Iris pigment epithelial cell (primary cell): ENCODE data around the gene FADS1.

Experiments used
- DNase-seq: peaks from one replicate; pipeline ENCODE4 v3.0.0-alpha.2; 2011; ENCODE audit warnings: low read depth

Gene FADS1

DNA sequence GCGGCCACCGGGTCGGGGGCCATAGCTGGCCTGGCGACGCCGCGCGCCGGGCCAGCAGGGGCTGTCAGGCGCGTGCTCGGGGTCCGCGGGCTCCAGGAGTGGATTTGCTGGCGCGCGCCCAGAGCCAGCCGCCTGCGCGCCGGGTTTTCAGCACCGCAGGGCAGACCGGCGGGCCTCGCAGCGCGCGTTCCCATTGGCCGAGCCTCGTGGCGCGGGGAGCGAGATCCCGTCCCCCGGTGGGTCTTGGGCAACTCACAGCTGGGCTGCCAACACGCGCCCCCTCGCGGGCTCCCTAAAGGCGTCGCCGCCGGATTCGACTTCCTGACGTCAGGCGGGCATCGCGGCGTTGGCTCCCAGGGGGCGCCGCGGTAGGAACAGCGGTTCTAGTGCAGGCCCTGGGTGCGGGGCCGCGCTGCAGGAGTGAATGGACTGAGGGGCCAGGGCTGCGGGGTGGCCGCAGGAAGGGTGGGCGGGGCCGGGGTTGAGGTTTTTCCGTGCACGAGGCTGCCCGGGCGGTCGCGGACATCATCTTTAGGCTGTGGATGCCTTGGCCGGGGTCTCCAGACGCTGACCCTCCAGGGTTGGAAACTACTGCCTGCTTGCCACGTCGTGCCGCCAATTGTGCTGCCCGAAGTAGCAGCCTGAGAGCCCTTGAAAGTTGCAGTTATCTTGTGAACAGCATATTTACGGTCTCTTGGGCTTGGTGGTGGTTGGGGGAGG, at the start of gene FADS1:
FADS1 (minus strand) TSS at position 268 of the 720 bp plus-strand sequence; CDS start at position 194, 74 bp downstream.
- DNase-seq: peak; percentile 94

DNA sequence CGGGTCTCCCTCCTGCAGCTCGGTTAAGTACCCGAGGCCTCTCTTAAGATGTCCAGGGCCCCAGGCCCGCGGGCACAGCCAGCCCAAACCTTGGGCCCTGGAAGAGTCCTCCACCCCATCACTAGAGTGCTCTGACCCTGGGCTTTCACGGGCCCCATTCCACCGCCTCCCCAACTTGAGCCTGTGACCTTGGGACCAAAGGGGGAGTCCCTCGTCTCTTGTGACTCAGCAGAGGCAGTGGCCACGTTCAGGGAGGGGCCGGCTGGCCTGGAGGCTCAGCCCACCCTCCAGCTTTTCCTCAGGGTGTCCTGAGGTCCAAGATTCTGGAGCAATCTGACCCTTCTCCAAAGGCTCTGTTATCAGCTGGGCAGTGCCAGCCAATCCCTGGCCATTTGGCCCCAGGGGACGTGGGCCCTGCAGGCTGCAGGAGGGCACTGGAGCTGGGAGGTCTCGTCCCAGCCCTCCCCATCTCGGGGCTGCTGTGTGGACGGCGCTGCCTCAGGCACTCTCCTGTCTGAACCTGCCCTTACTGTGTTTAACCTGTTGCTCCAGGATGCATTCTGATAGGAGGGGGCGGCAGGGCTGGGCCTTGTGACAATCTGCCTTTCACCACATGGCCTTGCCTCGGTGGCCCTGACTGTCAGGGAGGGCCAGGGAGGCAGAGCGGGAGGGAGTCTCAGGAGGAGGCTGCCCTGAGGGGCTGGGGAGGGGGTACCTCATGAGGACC, 49.6 kb upstream of the FADS1 start:
- DNase-seq: no peak

DNA sequence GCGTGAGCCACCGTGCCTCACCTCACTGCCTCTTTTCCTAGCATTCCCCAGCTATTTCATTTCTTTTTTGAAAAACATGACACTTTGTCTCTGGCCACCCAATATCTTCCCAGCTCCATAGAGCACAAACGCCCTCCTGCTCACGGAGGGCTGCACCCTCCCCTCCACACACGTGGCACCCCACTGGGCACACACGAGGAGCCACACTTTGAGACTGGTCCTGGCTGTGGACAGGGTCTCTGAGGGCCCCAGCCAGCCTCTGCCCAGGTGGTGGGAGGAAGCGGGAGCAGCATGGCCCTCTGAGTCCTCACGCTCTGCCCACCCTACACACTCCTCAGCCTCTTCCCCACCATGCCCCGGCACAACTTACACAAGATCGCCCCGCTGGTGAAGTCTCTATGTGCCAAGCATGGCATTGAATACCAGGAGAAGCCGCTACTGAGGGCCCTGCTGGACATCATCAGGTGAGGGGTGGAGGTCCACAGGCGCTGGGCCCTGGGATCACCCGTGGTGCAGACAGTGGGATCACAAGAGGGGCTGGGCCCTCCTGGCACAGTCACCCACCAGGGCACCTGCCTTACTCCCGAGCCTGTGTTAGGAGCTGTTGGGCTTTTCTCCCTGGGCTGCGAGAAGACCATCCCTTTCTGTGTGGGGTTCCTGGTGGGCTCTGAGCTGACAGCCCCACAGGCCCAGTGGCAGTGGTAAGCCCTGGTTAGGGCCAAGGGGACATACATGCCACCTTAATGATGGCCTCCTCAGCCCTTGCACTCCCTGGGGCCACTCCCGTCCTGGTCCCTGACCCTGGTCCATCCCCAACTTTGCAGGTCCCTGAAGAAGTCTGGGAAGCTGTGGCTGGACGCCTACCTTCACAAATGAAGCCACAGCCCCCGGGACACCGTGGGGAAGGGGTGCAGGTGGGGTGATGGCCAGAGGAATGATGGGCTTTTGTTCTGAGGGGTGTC, 48.3 kb upstream of the FADS1 start:
- no peak for DNase-seq

DNA sequence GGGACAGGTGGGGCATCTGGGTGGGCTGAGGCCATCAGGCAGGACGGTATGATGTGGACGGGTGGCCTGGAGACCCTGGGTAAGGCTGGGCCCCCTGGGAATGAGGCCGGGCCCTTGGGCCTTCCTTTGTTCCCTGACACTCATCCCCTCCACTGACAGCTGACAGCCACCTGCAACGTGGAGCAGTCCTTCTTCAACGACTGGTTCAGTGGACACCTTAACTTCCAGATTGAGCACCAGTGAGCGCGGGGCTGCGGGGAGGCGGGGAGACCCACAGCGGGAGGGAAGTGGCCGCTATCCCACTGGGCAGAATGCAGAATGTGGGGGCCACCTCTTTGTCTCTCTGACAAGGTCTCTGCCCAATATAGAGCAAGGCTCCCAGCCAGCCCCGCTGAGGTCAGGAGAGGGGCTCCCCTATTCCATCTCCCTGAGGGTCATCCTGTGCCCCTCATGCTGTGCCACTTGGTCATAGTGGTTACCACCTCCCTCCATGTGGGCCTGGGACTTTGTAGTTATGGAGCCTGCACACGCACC, 46.8 kb upstream of the FADS1 start:
- DNase-seq: no peak

DNA sequence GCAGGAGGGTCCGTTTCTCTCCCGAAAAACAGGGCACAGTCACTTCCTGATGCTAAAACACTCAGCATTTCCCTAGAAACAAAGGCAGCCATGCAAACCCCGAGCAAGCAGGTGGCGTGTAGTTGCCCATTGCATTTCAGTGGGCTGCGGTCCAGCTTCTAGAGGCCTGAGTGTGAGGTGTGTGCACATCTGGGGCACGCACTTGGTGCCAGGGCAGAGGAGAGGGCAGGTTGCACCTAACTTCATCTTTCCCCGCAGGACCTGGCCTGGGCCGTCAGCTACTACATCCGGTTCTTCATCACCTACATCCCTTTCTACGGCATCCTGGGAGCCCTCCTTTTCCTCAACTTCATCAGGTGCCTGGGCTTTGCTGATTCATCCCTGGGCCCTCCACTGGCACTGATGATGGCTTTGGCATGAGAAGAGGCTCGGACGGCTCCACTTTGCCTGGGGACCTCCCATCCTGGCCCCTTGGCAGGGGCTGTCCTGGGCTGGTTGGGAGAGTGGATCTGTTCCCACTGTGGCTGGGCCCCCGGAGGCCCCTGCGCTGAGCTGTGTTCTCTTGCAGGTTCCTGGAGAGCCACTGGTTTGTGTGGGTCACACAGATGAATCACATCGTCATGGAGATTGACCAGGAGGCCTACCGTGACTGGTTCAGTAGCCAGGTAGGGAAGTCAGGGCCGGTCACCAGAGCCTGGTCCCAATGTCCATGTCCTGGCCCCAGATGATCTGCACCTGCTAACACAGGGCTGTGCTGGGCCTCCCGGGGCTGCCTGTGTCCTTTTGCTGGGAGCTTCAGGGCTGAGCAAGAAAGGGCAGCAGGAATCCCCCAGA, 46.1 kb upstream of the FADS1 start:
- DNase-seq: no peak

DNA sequence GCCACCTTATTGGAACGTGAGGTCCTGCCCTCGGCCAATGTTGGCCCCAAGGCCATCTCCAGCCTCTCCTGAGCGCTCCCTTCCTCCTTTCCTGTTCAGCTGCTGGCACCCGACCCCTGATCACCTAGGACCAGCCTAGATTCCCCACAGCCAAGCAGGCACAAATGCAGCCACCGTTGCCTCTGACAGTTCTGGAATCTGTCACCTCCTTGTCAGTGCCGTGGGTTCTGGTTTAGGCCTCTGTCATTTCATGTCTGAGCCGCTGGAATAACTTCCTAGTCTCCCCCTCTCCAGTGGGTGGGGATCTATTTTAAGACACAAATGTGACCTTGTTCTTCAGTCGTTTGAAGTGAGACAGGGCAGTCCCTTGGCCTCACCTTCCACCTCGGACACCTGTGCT, 44.8 kb upstream of the FADS1 start:
- no peak for DNase-seq

DNA sequence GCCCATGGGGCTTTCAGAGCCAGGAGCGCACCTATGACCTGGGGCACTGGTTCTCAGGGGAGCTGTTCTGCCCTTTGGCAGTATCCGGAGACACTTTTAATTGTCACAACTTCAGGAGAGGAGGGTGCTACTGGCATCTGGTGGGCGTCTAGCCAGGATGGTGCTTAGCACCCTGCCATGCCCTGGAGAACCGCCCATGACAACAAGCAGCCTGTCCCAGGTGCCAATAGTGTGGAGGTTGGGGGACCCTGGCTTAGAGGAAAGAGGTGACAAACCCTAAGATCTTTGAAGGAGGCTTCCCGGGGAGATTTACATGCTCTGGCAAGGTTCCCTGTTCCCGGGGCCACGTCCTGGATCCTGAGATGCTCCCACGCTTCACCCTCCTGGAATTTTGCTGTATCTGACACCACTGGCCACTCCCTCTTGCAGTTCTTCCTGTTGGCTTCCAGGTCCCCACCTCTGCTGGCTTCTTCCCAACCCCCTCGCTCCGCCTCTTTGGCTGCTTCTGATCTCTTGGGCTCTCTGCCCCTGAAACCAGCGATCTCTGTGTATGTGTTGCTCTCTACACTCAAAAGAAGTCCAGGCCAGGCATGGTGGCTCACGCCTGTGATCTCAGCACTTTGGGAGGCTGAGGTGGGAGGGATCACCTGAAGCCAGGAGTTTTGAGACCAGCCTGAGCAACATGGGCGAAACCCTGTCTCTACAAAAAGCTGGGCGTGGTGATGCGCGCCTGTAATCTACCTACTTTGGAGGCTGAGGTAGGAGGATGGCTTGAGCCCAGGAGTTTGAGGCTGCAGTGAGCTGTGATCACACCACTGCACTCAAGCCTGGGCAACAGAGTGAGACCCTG, 43.5 kb upstream of the FADS1 start:
- peak; percentile 44 for DNase-seq

DNA sequence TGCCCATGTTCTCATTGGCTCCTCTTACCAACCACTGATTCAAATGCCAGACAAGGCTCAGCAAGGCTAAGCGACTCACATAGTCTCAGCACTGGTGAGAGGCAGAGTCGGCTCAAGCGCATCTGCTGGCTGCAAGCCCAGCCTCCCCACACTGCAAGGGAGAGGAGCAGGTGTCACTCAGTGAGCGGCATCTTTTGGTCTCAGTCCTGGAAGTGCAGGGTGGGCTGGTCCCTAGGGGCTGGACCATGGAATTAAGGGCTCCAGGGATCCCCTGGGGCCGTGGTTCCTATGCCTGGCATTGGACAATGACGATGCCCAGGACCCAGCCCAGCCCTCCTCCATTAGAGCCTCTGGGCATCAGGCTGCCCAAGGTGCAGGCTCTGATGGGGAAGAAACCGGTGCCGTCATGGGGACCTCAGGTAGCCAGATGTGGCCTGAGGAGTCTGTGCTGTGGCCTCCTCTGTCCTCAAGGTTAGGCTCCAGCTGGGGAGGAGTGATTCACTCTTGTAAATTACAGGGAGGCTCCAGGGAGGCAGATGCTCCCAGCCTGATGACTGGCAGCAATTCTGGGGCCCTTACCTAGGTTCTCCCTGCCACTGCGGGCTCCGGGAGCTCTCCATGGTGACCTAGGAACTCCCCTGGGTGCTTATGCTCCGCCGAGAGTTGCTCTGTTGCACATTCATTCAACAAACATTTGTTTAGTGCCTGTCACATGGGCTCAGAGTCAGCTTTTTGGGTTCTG, 39.3 kb upstream of the FADS1 start:
- peak; percentile 45 for DNase-seq

DNA sequence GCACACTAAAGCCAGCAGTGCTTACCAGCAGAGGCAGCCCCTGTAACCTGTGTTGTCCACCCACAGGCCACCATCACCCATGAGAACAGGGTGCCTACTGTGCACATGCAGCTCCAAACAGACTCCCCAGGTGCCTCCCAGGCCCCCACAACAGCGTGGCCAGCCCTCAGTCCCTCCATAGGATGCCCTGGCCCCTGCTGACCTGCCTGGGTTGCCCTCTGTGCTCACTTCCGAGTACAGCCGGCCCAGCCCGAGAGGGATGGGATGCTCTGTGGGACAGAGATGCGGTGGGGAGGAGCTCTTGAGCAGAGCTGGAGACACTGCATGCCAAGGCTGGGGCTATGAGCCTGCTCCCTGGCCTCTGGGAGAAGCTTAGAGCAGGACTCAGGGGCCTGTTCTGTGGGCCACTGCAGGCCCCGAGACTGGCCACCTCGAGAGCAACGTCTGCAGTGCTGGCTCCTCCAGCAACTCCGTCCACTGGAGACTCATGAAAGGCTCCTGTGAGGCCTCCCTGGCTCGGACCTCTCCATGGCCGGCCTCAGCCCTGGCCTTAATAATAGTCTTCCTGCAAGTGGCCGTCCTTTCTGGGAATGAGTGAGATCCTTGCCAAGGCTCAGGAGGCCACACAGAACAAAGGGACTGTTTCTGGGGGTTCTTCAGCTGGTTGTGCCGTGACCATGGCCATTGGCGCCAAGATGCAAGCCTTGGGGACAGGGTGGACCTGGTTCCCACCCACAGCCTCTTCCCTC, 38.3 kb upstream of the FADS1 start:
- DNase-seq: no peak

DNA sequence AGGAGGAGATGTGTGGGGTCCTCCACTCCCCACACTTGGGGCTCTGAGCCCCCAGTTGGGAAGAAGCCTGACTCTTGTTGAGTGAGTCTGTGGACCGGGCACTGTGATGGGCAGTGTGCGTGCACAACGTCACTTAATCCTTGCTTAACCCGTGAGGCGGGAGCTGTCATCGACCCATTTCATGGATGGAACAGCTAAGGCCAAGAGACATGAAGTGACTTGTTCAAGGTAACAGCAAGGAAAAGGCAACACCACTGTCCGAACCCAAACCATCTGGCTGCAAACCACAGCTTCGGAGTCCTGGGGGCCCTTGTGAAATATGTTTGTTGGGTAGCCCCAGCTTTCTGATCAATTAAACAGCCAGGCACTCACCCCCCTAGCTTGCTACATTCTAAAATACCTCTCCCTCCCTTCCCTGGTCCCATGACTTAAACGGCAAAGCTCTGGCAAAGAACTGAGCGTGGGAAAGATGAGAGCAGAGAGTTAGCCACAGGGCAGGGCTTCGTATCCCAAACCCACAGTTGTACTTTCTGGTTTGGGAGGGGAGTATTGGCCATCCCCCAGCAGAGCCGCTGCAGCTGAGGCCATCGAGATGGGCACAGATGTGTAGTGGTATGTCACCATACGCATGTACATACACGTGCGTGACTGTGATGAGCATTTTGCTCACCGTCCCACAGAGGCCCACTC, 37.5 kb upstream of the FADS1 start:
- no peak for DNase-seq

DNA sequence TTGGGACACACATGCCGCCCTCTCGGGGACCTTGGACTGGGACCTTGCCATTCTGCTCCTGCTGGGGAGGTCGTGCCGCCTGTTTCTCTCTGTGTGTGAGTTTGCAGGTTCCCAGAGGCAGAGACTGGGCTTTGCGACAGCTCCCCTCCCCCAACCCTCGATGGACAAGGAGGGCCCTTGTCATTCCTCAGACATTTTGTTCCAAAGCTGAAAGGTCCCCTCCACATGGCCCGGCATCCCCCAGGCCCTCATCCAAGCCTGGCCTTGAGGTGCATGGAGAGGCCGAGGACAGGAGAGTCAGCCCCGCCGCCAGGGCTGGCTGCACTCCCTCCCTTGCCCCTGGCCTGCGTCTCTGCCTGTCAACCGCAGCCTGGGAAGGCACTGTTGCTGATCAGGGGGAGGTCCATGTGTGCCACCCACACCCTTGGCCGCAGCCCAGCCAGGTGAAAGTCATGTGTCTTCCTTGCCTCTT, 36.9 kb upstream of the FADS1 start:
- DNase-seq: no peak

DNA sequence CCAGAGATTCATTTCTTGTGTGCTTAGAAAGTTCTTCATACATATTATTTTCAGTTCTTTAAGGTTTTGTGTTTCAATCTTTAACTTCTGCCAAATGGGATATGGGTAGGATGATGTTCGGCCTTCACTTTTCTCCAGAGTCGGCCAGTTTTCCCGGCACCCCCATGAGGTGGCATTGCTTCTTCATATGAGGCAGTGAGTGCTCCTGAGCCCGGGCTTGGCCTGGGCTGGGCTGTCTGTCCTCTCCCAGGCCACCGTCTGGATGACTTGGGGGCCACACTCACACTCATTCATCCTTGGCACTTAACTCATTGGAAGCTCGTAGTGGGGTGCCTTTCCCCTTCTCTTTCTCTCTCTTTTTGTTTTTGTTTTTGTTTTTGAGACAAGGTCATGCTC, 35.1 kb upstream of the FADS1 start:
- no peak for DNase-seq

DNA sequence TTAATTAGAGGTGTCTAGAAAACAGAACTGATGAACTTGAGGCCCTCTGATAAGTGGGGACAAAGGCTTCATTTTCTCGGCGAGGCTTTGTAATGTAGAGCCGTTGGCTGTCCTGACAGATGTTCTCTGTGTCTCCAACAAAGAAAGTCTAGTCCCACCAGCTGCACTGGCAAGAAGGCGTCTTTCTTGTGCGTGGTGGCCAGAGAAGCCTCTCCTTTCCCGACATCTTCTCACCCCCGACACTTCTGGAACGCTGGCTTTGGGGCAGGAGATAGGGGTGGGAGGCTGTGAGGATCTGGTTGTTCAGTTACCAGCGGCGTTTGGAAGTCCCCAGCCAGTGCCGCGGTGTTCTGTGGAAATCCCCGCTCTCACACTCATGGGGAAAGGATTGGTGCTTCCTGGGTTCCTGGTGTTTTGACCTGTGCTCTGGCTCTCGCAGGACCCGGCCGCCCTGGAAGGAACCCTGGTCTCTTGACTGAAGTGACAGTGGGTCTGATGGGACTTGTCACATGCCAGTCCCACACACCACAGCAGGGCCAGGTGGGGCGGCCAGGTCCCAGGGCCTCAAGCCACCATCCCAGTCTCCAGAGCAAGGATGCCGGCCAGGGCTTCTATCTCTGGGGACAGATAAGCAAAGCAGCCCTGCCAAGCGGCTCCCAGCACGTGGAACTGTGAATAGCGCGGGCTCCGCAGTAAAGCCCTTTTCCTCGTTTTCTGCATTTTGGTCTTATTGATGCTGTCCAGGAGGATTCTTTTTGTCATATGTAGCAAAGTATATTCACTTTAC, 34.5 kb upstream of the FADS1 start:
- DNase-seq: no peak

DNA sequence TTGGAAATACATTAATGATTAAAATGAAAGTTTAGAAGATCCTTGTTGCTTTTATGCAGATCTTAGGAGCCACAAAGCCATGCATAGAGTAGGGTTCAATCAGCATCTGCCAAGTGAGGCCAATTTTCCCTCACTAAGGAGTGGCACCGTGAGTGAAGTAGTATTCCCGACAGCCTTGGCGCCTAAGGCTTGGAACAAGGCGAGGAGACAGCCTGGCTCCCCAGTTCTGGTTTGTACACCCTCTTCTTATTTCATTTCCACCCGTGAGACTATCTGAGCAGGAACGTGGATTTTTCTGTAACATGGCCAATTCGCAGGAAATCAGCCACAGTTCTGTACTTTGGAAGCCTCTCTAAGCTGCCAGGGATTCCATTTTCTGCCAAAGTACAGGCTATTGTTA, 33.9 kb upstream of the FADS1 start:
- no peak for DNase-seq

DNA sequence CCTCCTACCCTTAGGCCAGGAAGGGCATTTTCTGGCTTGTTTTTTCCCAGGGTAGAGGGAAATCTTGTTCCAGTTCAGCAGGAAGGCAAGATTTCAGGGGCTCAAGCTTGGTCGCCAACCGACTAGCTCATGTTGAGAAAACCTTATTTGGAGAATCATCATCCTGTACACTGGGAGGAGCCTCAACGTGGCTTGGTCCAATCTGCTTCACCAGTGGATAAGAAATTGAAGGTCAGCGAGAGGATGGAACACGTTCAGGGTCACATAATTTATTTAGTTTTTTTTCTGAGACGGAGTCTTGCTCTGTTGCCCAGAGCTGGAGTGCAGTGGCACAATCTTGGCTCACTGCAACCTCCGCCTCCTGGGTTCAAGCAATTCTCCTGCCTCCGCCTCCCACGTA, 31.8 kb upstream of the FADS1 start:
- DNase-seq: no peak

DNA sequence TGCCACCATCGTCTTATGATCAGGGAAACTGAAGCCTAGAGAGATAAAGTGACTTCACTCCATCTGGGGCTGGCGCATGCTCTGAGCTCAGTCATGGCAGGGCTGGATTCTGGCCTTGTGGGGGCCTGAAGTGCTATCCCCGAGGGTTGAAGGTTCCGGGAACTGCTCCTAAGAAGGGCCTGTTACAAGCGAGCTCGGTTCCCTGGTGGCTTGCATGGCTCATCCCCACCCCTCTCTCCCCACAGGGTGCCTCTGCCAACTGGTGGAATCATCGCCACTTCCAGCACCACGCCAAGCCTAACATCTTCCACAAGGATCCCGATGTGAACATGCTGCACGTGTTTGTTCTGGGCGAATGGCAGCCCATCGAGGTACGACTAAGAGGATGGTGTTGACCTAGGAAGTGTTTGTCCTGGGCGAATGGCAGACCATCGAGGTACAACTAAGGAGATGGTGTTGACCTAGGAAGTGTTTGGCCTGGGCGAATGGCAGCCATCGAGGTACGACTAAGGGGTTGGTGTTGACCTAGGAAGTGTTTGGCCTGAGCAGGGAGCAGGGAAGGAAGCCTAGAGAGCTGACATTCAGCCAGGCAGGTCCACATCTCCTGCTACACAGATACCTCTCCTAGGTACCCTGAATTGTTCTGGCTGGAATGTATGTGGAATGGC, 31.2 kb upstream of the FADS1 start:
- no peak for DNase-seq
